Measurements from ENCODE around the gene DOK7. TPM values are rescaled to one million over a fixed set of nuclear protein-coding genes. Genes with fewer than 3 reads are reported as not detected.

DOK7 gene
- total and polyA plus RNA-seq, 9 donors, result 11.4 to 23.9 (median 17.6) TPM

DNA sequence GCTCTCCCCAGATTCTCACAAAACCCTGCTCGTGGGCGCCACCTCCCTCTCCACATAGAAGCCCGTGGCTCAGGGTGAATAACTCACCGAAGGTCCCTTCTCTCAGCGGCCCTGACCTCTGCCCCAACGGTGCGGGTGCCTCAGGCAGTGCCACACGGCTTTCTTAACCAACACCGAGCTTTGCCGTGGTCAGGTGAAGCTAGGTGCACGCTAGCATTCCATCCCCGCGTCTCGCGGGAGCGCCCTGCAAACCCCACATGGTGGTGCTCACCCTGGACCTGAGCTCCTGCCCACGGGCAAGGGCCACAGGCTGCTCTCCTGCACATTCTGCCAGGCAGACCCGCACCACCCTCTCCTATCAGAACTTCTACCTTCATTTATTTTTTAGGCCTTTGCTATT lies 50.7 kb downstream of the DOK7 start:
- Histone ChIP-seq H3K4me3 (ENCODE audit: low read length) (no peak overlapping the region), H3K9me3 (replicated peaks; ENCODE audit: control insufficient read depth, low read depth, low read length) (peaks cover 4% of the 10 kb centered on the region), H3K4me1 (ENCODE audit: control insufficient read depth, insufficient read depth, low read length) (no peaks in the 10 kb centered on the region), H3K27me3 (ENCODE audit: control insufficient read depth, insufficient read depth, low read length) (no peaks in the 10 kb centered on the region), H3K36me3 (ENCODE audit: control insufficient read depth, insufficient read depth, low read length) (peaks cover 89% of the 10 kb centered on the region), H3K27ac (ENCODE audit: low read length) (no peak overlapping the region)
- 89% methylated on average over 18 of the region's 18 CpGs for WGBS (ENCODE audit: insufficient coverage)
- DNase-seq, result no peak

DNA sequence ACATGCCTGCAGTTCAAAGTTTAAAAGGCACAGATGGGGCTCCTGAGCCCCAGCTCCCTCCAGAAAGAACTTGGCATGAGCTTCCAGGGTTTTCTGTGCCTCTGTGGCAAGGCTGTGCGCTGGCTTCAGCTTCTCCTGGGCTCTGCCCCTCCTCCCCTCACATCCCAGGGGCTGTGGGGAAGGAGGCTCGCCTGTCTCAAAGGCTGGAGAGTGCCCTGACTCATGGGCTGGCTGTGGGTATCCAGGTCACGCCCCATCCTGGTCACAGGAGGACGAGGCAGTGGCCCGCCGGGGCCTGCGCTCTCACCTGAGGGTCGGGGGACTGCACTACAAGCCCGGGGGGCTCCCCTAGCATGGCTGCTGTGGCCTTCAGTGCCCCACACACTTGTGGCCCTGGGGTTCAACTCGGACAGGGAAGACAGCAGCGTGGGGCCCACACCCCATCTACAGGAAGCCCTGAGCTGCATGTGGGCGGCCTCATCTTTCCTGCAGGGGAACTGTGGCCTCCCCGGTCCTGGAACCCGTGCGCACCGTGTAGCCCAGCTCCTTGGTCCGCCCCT lies 51.2 kb downstream of the DOK7 start:
- Histone ChIP-seq H3K36me3 (ENCODE audit: control insufficient read depth, insufficient read depth, low read length) (peaks cover 93% of the 10 kb centered on the region), H3K27ac (ENCODE audit: low read length) (no peak overlapping the region), H3K27me3 (ENCODE audit: control insufficient read depth, insufficient read depth, low read length) (no peaks in the 10 kb centered on the region), H3K9me3 (replicated peaks; ENCODE audit: control insufficient read depth, low read depth, low read length) (peaks cover 4% of the 10 kb centered on the region), H3K4me3 (ENCODE audit: low read length) (no peak overlapping the region), H3K4me1 (ENCODE audit: control insufficient read depth, insufficient read depth, low read length) (no peaks in the 10 kb centered on the region)
- 78% methylated on average over 17 of the region's 17 CpGs for WGBS (ENCODE audit: insufficient coverage)
- no peak for DNase-seq

DNA sequence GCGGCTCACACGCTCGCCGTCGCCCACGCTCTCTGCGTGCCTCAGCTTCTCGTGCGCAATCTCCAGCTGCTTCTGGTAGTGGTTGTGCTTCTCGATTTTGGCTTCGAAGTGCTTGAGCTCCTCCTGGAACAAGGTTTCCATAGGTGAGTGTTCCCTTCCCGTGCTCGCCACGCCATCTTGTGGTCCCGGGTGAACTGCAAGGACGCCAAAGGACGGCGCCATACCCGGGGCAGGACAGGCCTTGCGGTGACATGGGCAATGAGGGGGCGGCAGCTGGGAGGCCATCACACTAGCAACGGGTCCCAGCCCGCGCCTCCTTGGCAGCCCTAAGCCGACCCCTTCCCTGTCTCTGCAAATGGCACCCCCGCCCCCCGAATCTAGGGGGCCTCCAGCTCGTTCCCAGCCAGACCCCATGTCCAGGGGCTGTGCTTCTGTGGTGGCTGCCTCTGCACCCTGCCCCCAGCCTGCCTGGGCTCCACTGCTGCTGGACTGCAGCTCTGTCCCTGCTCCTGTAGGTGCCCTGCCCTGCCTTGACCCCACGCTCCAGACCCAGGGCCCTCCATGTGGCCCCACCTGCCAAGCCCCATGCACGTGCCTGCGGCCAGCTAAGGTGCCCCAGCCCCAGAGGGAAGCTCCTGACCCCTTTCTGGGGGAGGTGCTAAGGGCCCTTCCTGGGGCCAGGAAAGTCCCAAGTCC lies 51.8 kb downstream of the DOK7 start:
- 85% methylated on average over 31 of the region's 31 CpGs for WGBS (ENCODE audit: insufficient coverage)
- DNase-seq, result no peak
- H3K9me3 ChIP-seq (replicated peaks; ENCODE audit: control insufficient read depth, low read depth, low read length), result peaks cover 4% of the 10 kb centered on the region
- peaks cover 94% of the 10 kb centered on the region for H3K36me3 ChIP-seq (ENCODE audit: control insufficient read depth, insufficient read depth, low read length)
- H3K27ac ChIP-seq (ENCODE audit: low read length), result no peak overlapping the region
- no peak overlapping the region for H3K4me3 ChIP-seq (ENCODE audit: low read length)
- H3K4me1 ChIP-seq (ENCODE audit: control insufficient read depth, insufficient read depth, low read length), result peaks cover 1% of the 10 kb centered on the region
- H3K27me3 ChIP-seq (ENCODE audit: control insufficient read depth, insufficient read depth, low read length), result no peaks in the 10 kb centered on the region

DNA sequence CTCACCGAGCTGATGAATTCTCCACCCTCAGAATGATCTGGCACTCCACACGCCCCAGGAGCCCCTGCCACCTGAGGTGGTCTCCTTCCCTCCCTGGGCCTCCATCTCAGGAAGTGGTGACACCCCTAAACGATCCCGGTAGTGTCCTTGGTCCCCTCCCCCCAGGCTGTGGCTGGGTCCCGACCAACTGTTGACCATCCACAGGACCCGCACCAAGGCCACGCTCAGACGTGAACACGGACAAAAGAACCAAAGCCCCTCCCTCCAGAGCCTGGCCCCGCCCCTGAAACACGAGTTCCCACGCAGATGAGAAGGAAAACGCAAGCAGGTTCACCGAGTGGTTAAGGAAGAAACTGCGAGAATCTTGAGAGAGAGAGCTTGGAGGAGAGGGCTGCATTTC lies 52.5 kb downstream of the DOK7 start:
- no peak overlapping the region for H3K27ac ChIP-seq (ENCODE audit: low read length)
- H3K4me3 ChIP-seq (ENCODE audit: low read length), result no peak overlapping the region
- no peak for DNase-seq
- H3K9me3 ChIP-seq (replicated peaks; ENCODE audit: control insufficient read depth, low read depth, low read length), result peaks cover 4% of the 10 kb centered on the region
- 63% methylated on average over 10 of the region's 15 CpGs for WGBS (ENCODE audit: insufficient coverage)
- peaks cover 96% of the 10 kb centered on the region for H3K36me3 ChIP-seq (ENCODE audit: control insufficient read depth, insufficient read depth, low read length)
- peaks cover 8% of the 10 kb centered on the region for H3K4me1 ChIP-seq (ENCODE audit: control insufficient read depth, insufficient read depth, low read length)
- H3K27me3 ChIP-seq (ENCODE audit: control insufficient read depth, insufficient read depth, low read length), result no peaks in the 10 kb centered on the region

DNA sequence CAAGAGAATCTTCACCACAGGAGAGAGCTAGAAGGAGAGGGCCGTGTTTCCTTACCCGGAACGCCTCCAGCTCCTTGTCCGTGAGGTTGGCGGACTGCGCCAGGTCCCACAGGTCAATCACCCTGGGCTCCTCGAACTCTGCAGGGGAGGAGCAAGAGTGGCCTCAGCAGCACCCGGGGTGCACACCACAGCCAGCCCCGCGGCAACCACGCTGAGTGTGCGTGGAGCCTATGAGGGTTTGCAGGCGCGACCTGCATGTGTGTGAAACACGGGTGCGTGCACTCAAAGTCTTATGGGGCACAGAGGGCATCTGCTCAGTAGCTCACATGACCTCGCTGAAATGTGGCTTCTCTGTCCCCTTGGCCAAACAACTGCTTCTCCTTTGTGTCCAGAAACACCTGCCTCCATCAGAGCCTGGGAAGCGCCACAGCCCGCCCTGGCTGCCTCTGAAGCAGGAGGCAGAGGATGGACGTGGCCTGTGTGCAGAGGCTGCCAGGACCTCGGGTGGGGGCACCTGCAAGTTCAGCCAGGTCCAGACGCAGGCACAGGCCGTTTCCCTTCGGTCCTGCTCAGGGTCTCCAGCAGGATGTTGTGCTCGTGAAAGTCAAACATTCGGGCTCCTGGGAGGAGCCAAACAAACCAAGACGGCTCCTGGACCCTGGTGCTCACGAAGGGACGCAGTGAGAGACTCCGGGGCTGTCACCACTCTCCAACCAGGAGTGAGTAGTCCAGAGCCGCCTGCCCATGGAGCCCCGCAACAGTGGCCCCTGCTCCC lies 53.1 kb downstream of the DOK7 start:
- H3K4me1 ChIP-seq (ENCODE audit: control insufficient read depth, insufficient read depth, low read length), result peaks cover 14% of the 10 kb centered on the region
- WGBS (ENCODE audit: insufficient coverage), result 81% methylated on average over 29 of the region's 32 CpGs
- H3K4me3 ChIP-seq (ENCODE audit: low read length), result no peak overlapping the region
- no peak for DNase-seq
- peaks cover 96% of the 10 kb centered on the region for H3K36me3 ChIP-seq (ENCODE audit: control insufficient read depth, insufficient read depth, low read length)
- H3K27ac ChIP-seq (ENCODE audit: low read length), result no peak overlapping the region
- no peaks in the 10 kb centered on the region for H3K27me3 ChIP-seq (ENCODE audit: control insufficient read depth, insufficient read depth, low read length)
- H3K9me3 ChIP-seq (replicated peaks; ENCODE audit: control insufficient read depth, low read depth, low read length), result peaks cover 3% of the 10 kb centered on the region

DNA sequence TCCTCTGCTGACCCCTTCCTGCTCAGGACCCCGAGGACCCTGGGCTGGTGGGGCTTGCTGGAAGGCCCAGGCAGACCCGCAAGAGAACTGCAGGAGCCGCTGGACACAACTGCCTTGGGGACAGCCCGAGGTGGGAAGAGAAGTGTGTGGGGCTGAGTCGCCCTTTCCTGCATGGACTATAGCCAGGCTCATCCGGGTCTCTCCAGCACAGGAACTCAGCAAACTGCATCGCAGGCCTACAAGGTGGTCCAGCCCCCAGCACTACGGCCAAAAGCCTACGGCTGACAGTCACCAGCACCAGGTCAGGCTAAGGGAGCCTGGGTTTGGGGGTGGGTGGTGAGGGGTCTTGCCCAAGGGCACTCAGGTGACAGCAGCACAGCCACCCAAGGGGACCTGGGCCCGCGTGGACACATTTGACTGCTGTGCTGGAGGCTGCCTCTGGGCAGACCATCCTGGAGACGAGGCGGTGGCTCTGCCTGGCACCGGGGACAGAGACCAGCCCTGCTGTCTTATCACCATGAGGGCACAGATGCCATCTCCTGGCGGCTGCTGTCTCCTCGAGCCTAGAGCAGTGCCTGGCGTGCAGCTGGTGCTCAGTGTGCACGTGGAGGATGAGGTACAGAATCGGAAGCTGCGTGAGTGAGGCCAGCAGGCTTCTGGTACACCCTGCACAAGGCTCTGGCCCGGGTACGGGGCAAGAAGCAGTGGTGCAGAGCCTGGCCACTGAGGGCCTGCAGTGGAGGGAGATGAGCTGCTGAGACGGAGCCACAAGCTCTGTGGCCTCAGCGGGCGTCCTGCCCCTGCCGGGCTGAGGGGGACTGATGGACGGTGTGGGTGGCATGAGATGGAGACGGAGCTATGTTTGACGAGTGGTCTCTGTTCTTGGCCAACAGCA lies 54.0 kb downstream of the DOK7 start:
- Histone ChIP-seq H3K9me3 (replicated peaks; ENCODE audit: control insufficient read depth, low read depth, low read length) (no peaks in the 10 kb centered on the region), H3K36me3 (ENCODE audit: control insufficient read depth, insufficient read depth, low read length) (peaks cover 98% of the 10 kb centered on the region), H3K27ac (ENCODE audit: low read length) (no peak overlapping the region), H3K27me3 (ENCODE audit: control insufficient read depth, insufficient read depth, low read length) (no peaks in the 10 kb centered on the region), H3K4me3 (ENCODE audit: low read length) (no peak overlapping the region), H3K4me1 (ENCODE audit: control insufficient read depth, insufficient read depth, low read length) (peaks cover 16% of the 10 kb centered on the region)
- 92% methylated on average over 25 of the region's 29 CpGs for WGBS (ENCODE audit: insufficient coverage)
- DNase-seq, result no peak

DNA sequence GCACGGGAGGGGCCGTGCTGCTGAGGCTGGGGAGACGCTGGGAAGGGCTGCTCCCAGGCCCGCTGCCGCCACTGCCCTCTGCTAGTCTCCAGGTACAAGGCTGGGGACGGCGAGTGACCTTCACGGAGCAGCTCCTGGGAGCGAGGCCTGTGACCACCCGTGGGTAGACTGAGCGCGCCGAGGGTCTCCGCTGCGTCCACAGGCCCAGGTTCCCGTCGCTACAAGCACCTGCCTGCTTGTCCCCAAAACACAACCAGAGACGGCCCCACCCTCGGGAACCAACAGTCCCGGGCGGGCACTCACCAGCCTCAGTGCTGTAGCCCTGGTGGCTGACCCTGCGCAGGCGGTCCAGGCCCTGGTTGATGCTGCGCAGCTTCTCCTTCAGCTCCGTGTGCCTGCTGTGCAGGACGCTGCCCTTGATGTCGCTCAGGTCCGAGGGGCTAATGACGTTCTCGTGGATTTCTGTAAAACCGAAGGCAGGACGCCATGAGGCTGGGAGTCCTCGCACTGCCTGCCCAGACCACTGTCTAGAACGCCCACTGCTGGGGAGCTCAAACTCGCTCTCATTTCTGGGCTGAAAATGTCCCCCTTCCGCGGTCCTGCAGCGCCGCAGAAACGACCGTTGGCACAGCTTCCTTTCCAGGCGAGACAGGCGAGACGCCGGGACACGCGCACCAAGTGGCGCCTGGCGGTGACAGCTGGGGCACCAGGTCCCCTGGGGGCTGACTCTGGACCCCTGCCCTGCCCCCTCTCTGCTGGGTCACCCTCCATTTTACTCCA lies 54.8 kb downstream of the DOK7 start:
- H3K9me3 ChIP-seq (replicated peaks; ENCODE audit: control insufficient read depth, low read depth, low read length), result no peaks in the 10 kb centered on the region
- H3K4me3 ChIP-seq (ENCODE audit: low read length), result no peak overlapping the region
- no peak for DNase-seq
- H3K36me3 ChIP-seq (ENCODE audit: control insufficient read depth, insufficient read depth, low read length), result peaks cover 97% of the 10 kb centered on the region
- H3K27me3 ChIP-seq (ENCODE audit: control insufficient read depth, insufficient read depth, low read length), result no peaks in the 10 kb centered on the region
- H3K27ac ChIP-seq (ENCODE audit: low read length), result no peak overlapping the region
- H3K4me1 ChIP-seq (ENCODE audit: control insufficient read depth, insufficient read depth, low read length), result peaks cover 16% of the 10 kb centered on the region
- WGBS (ENCODE audit: insufficient coverage), result 90% methylated on average over 44 of the region's 49 CpGs

DNA sequence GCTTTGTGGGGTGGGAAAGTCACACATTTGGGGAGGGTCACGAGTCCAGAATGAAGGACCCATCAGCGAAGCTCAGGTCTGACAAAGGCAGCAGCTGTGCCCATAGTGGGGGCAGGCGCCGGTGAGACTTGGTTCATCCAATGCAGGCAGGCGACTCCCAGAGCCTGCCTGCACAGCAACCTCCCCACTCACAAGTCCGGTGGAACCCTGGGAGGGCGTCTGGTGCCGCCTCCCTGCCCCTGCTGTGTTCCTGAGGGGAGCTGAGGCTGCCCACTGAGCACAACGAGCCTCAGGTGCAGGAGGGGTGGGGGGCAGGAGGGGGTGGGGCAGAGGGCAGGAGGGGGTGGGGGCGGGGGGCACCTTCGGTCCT lies 55.4 kb downstream of the DOK7 start:
- WGBS (ENCODE audit: insufficient coverage), result 92% methylated on average over 5 of the region's 11 CpGs
- Histone ChIP-seq H3K4me1 (ENCODE audit: control insufficient read depth, insufficient read depth, low read length) (peaks cover 16% of the 10 kb centered on the region), H3K36me3 (ENCODE audit: control insufficient read depth, insufficient read depth, low read length) (peaks cover 97% of the 10 kb centered on the region), H3K27ac (ENCODE audit: low read length) (no peak overlapping the region), H3K9me3 (replicated peaks; ENCODE audit: control insufficient read depth, low read depth, low read length) (no peaks in the 10 kb centered on the region), H3K27me3 (ENCODE audit: control insufficient read depth, insufficient read depth, low read length) (no peaks in the 10 kb centered on the region), H3K4me3 (ENCODE audit: low read length) (no peak overlapping the region)
- no peak for DNase-seq

DNA sequence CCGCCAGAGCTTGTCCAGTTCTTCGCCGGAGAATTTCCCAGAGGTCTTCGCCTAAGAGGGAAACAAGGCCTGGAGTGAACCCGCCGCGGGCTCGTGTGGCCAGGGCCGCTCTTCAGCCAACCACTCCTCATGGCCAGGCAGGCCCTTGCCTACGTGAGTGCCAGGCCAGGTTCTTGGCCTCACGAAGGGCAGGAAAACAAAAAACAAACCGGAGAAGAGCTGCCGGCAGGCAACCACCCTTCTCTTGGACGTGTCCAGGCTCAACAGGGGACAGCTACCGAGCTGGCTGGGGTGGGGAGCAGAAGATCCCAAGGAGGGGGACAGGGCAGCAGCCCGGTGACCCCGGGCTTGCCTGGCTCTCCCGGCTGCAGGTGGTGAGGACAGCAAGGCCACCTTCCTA lies 55.8 kb downstream of the DOK7 start:
- Histone ChIP-seq H3K27me3 (ENCODE audit: control insufficient read depth, insufficient read depth, low read length) (no peaks in the 10 kb centered on the region), H3K4me1 (ENCODE audit: control insufficient read depth, insufficient read depth, low read length) (peaks cover 16% of the 10 kb centered on the region), H3K27ac (ENCODE audit: low read length) (no peak overlapping the region), H3K9me3 (replicated peaks; ENCODE audit: control insufficient read depth, low read depth, low read length) (no peaks in the 10 kb centered on the region), H3K4me3 (ENCODE audit: low read length) (no peak overlapping the region), H3K36me3 (ENCODE audit: control insufficient read depth, insufficient read depth, low read length) (peaks cover 97% of the 10 kb centered on the region)
- DNase-seq, result no peak
- 89% methylated on average over 18 of the region's 18 CpGs for WGBS (ENCODE audit: insufficient coverage)

All from muscle of leg (tissue), 11 donors.